HG02973 (cell line): Measurements from ENCODE around the gene TSPO.

Experiments
- ATAC-seq: cut with Tn5 transposase; IDR thresholded peaks from one replicate; pipeline ENCODE4 v1.9.1; 2021; ENCODE audit warnings: moderate library complexity; ENCODE audit not compliant: unreplicated experiment

Gene TSPO

DNA sequence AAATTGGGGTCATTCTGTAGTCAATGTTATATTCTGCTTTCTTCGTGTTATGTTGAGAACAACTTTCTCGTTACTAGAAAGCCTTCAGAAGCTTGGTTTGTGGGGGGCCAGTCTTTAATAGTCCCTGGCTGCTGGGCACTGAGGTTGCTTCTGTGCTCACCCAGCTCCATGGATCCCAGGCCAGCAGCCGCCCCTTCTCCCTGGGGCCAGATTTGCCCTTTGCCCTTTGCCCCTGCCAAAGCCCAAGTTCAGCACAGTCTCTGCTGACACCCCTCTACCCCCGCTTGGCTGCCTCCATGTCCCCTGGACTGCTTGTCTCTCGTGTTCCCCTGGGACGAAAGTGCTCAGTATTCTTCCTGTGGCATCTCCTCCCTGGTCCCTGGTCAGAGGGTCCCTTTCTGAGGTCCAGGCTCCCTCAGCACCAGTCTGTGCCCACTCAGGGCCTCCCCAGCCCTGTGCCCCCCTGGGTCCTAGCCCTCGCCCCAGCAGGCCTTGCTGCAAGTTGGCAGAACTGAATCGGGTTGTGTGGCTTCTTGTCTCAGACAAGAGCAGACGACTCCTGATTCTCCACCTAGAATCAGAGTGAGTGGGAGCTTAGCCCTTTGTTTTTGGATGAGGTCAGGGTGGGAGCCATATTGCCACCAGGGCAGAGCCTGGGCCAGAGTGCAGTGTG is 6.7 kb downstream of the TSPO start:
- ATAC-seq: no peak

DNA sequence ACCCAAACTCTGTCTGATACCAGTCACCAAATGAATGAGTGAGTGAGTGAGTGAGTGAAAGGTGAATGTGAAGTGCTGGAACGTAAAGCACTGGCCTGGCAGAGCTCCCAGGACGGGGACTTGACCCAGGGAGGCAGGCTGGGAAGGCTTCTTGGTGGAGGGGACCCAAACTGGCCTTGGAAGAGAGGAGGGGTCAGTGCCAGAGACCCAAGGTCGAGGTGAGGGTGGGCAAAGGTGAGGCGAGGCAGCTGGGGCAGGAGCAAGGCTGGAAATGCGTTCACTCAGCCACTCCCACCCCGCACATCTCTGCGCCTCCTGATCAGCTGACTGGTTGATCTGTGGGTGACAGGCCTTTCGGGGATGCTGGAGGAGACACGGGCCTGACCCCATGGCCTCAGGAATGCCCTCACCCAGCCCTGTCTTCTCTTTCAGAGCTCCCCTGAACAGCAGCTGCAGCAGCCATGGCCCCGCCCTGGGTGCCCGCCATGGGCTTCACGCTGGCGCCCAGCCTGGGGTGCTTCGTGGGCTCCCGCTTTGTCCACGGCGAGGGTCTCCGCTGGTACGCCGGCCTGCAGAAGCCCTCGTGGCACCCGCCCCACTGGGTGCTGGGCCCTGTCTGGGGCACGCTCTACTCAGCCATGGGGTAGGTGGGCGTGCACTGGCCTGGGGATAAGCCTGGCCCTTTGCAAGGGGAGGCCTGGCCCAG is 7.6 kb downstream of the TSPO start:
- ATAC-seq: no peak

DNA sequence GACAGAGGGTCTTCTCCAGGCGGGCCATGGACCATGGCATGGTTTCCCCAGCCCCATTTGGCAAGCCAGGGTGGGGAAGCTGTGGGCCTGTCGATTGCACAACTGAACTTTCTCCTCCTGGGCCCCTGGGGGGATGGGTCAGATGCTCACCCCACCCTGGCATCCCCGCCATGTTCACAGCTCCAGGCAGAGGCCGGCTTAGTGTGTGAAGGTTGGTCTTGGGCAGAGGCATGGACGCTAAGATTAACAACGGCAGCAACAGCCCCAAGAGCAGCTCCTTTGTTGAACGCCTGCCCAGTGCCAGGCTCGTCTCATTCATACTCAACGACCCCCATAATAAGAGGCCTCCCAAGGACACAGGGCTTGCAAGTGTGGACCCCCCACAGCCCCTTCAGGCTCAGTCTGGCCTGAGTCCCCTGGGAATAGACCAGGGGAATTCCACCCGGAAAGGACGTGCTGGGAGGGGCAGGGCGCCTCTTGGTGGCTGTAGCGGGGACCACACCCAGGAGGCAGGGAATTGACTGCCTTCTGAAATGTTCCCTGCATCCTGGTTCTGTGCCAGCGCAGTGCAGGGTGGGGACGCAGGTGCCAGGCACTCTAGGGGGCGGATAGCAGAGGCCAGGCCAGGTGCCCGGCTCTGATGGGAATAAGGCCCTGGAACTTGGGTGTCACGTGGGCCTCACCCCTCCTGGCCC is 8.3 kb downstream of the TSPO start:
- no peak for ATAC-seq

DNA sequence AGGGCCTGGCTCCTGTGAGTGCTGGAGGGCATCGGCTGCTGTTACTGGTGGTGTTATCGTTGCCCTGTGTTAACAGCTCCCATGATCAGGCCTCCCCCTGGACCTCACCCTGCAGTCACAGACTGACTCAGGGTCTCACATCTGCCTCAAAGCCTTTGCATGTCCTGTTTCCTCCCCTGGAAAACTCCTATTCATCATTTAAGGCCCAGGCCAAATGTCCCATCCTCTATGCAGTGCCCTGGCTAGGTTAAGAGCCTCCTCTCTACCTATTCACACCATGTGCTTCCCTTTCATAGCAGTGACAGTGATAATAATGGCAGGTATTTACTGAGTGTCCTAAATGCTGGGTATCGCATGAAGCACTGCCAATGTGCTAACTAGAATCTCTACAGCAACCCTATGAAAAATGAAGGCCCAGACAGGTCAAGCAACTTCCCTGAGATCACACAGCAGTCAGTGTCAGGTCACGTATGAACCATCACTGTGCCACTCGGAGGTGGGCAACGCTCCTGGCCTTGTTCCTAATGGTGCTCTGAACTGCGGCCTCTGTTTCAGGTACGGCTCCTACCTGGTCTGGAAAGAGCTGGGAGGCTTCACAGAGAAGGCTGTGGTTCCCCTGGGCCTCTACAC is 9.3 kb downstream of the TSPO start:
- no peak for ATAC-seq

DNA sequence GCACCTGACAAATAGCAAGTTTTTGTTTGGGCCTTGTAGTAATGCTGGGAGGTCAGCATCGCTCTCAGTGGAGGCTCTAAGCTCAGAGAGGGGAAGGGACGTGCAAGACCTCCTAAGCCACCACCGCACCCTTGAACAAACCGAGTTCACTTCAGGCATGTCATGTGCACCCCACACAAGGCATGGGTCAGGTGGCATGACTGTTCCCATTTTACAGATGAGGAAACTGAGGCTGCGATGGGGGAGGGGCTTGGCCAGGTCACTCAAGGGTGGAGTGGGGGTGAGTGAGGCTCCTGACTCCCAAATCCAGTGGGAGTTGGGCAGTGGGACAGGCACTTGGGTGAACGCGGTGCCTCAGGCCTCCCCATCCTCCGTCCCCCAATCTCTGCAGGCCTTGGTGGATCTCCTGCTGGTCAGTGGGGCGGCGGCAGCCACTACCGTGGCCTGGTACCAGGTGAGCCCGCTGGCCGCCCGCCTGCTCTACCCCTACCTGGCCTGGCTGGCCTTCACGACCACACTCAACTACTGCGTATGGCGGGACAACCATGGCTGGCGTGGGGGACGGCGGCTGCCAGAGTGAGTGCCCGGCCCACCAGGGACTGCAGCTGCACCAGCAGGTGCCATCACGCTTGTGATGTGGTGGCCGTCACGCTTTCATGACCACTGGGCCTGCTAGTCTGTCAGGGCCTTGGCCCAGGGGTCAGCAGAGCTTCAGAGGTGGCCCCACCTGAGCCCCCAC is 11.2 kb downstream of the TSPO start:
- ATAC-seq: no peak

DNA sequence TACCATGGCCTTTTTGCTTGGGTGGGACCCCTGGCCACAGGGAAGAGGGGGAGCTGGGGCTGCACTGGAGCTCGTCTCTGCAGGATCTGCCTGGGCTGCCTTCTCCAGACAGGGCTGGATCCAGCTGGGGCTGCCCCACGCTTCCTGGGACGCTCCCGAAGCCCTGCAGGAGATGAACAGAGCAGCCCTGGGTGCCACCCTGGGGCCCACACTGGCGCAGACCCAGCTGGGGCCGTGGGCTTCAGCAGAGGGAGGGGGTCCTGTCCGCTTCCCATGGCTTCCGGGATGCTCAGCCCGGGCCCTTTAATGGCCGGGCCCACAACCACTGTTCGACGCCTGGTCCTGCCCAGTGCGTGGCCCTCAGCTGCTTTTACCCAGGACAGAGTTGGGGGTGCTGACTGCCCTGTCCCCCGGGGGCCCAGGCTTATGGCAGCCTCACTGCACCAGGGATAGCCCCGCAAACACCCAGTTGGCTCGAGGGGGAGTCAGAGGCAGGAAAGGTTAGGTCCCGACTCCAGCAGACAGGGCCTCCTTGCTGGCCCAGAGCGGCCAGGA is 12.0 kb downstream of the TSPO start:
- ATAC-seq: no peak

DNA sequence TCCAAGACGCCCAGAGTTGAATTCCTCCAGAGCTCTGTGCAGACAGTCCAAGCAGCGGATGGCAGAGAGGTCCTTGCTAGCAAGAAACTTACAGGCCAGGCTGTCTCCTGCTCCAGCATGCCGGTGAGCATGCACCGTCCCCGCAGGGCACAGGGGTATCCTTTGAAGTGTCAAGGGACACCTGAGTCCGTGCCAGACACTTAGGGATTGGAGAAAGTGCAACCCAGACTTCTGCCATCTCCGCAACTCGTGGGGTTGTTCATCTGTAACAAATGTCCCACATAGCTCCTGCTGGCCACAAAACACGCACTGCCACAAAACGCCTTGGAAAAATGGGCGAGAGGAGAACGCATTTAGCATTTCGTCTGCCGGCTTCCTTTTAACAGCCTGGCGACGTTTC is 13.3 kb downstream of the TSPO start:
- no peak for ATAC-seq

DNA sequence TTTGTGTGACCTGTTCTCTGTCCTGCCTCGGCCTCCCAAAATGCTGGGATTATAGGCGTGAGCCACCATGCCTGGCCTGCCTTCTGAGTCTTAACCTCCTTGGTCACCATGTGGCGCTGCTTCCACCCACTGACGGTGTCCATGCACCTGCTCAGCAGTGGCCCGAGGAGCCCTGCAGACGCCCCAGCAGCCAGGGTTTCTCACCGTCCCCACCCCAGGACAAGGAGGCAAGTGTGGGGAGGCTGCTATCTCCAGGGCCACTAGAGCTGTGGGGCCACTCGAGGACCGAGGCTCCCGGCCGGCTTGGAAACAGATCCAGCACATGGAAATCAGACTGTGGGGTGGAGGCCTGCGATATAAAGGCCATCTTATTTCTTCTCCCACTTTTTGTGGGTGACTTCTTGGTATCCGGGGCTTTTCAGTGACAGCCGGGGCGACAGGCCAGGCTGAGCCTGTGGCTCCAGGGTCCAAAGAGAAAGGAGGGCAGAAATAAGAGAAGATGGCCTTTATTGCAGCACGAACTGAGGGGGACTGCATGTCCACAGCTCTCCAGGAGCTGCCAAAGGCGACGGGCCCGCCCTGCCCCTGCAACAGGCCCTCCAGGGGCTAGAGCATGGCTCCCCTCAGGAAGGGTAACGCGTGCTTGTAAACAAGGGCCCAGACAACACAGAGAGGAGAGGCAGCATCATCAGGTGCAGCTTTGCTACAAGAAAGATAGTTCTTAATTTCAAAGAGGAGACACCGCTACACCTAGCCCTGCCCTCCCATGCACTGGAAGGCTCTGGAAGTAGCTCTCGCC is 15.0 kb downstream of the TSPO start:
- ATAC-seq: no peak

DNA sequence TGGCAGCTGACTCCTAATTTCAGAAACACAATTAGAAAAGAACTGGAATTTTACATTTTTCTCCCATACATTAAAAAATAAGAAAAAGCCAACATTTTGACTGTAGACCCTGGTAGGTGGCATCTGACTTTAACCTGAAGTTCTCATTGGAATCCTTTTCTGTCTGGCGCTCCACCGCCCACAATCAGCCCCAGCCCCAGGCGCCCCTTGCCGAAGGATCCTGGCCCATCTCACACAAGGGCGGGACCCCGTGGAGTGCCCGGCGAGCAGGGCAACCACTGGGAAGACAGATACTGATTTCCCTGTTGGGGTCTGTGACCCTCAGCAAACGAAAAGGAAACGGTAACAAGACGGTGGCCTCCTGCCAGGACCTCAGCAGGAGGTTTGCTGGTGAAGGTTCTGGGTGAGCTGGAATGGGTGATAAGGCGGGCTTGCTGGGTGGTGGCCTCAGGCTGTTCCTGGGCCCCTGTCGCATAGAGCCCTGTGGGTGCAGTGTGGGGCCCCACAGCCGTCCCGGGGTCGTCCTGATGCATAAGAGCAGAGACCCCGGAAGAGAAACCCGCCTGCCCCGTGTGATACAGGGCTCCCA is 15.7 kb downstream of the TSPO start:
- ATAC-seq: no peak

DNA sequence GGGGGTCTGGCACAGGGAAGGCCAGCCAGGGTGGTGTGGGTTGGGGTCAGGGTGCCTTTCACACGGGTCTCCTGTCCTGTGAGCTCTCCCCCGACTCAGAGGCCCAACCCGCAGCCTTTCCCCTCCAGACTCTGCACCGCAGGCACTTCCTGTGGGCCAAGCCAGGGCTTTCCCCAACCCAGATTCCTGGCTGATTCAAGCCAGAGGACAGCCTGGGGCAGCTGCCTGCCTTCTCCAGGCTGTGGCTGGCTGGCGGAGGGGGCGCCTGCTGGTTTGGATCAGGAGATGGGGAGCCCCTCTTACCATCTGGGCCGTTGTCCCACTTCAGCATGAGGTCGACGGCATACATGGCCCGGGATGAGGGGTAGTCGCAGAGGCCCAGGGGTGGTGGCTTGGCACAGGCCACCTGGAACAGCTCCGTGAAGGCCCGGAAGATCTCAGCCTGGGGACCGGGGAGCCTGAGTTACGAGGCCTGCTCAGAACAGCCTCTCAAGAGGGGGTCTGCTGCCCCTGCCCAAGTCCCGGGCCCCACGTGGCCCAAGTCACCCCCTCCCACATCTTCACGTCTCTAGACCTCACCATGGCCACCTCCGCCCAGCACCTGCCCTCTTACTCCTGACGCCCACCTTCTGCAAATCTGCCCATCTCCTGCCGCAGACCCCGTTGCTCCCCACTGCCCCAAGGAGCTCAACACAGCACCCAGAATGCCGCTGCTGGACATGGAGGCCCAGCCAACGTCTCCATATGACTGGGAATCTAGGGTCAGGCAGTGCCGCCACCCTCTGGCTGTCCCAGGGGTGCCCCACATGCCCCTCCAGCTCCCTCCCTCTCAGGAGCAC is 17.3 kb downstream of the TSPO start:
- no peak for ATAC-seq

DNA sequence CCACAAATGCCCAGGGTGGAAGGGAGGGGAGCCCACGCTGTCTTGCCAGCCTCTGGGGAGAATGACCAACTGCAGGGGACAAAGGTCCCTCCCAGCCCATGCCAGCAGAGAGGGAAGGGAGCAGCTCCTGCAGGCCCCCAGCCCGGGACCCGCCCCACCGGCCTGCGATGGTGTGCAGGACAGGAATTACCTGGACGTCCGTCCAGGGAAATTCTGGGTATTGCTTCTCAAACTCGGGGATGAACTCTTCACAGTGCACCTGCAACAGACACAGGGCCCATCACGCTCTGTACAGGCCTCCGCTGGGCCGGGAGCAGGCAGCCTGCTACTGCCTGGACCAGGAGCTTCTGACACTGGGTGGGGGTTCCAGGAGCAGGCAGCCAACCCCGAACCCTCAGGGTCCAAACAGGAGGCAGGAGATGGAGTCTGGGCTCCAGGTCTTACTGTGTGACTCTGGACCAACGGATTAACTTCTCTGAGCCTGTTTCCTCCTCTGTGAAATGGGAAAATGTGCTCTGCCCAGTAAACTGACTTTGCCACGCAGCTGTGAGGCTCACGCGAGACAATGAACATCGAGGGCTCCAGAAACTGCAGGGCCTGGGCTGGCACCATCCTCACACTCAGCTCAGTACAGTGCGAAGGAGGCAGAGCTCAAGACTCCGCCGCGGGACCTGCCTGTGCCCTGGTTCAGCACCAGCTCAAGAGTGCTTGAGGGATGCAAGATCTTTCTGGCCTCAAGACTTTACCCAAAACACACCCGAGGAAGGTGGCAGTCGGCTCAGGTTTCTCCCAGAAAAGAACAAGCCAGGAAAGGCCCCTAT is 18.2 kb downstream of the TSPO start:
- no peak for ATAC-seq

DNA sequence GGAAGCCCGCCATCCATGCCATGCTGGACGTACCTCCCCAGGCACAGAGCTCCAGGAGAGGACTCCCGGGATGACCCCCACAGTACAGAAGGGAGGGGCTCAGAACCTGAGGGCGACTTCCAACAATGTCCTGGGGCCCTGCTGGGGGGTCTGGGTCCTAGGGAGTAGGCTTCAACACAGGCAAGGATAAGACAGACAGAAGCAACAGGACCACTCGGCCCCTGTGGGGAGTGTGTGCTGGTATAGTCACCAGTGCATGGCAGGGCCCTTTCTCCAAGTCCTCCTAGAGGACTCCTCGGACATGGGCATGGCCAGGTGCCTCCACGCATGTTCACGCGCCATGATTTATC is 18.7 kb downstream of the TSPO start:
- no peak for ATAC-seq

DNA sequence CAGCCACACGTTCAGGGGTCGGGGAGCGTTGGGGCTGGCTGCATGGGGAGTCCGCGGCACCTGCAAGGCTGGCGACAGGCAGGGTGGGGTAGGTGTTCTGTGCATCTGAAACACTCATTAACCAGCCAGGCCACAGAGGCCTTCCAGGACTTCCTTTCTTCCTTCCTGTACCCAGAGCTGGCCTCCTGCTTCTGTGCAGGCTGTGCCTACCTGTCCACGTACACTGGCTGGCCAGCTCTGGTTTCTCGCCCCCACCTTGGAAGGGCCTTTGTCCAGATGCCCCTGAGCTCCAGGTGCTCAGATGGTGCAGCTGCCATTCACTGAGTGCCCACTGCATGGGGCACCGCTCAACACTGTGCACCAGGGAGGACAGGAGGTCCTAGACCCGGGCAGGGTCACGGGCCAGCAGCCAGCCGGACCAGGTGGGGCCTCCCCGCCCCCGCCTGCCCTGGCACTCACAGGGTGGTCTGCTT is 19.7 kb downstream of the TSPO start:
- ATAC-seq: no peak

DNA sequence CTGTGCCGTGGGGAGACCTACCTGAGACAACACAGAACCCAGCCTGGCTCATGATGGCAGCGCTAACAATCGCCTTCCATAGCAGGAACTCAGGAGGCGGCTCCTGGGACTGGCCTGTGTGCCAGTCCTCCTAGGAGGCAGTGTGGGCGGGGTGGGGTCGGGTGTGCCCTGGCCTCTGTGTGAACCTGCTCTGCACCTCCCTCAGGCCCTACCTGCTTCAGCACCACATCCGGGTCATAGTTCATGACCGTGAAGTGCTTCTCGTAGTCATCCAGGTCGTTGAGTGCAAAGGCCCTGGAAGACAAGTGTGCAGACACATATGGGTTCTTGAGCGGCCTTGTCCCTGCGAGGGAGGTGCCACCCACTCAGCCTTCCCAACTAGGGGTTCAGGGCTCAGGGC is 20.2 kb downstream of the TSPO start:
- ATAC-seq: no peak

DNA sequence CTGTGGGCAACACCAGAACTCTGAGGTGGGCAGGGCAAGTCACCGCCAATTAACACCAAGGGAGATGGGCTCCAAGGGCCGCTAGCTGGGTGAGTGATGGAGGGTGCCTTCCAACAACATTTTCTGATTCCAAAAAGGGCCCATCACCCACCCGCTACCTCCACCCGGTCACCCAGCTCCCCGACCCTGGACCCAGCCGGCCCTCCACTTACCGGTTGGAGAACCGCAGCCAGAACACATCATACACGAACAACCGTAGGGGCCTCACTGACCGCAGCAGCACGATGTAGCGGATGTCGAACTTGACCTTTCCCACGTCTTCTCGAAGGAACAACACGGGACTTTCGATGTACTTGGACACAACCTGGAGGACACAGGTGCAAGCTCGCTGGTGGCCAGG is 20.8 kb downstream of the TSPO start:
- no peak for ATAC-seq

DNA sequence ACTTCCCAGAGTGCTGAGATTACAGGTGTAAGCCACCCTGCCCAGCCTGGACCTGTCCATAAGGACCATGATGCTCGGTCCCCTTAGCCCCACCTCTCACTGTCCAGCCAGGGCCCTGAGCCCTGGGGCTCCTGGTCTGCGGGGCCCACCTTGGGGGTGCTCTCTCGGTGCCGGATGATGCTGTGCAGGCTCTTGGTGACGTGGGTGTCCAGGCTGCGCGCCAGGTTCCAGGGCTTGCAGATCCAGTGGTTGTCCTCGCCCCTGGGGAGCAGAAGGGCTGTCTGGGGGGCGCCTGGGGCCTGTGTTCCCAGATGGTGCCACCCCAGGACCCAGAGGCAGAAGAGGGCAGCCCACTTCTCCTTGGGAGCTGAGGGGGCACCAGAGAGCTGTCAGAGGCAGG is 22.2 kb downstream of the TSPO start:
- no peak for ATAC-seq

DNA sequence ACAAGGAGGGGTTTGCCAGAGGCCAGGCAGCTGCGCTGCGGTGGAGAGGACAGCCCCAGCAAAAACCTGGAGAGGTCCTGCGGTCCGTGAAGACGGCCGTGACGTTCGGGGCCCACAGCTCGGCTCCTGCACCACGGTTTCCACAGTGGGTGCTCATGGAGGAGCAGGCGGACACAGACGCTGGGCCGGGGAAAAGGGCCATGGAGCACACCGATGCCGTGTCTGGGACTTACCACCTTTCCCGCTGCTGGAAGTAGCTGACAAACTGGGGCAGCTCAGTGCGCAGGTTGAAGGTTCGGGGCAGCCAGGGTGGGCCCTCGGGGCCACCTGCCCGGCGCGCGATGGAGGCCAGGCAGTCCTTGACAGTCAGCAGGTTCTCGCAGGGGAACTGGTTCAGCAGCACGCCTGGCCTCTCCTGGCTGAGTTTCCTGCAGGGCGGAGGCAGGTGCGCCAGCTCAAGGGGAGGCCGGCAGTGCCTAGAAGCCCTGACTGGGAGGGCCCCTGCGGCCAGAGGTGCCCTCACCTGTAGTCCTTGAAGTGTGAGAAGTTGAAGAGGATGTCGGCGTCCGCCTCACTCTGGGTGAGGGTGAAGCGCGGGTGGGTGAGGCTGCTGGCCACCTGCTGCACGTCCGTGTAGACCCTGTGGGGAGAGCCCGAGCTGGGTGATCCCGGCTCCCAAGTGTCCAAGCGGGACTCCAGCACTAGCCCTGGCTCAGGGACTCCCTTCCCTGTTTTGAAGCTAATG is 22.8 kb downstream of the TSPO start:
- ATAC-seq: no peak
